ENCODE results near the gene IRF2BP2. TPM values are rescaled to one million over a fixed set of nuclear protein-coding genes. Genes with fewer than 3 reads are reported as not detected.

Gene IRF2BP2
- polyA plus RNA-seq, 2 of the 4 experiments (the other 2 are of a cell fraction), result 38.2 to 53.5 TPM

GRCh38 chr1:234647245-234647644 lies 37.3 kb upstream of the IRF2BP2 start:
- no peak for DNase-seq (ENCODE audit: low read depth in 1 of 2, low spot score in 1 of 2)
- Histone ChIP-seq H3K4me1 (peaks cover 15% of the 10 kb centered on the region; the same call in 2 of the 3 replicates), H3K4me2 (no peak overlapping the region), H3K9me3 (peaks cover 7% of the 10 kb centered on the region; the same call in 2 of the 3 replicates), H3K4me3 (no peak overlapping the region), H3K27ac (no peak overlapping the region; a peak in 1 of 6 replicates)
- 95% methylated on average over 3 of the region's 3 CpGs for WGBS (ENCODE audit: missing lambda C conversion rate)
- no peak for ATAC-seq
- POLR2A ChIA-PET, result no interaction called here
- FAIRE-seq, result no peak
- CTCF ChIA-PET, result interaction anchor here (1.0 to 1.3 kb wide), 2 partner anchors 8 to 10 kb away, joined by 3 to 5 read pairs; no protein-coding TSS in a partner anchor
- TF ChIP-seq FOXS1 (CRISPR knock-in tag; IDR thresholded peaks at IDR 0.05), result no peak
- TF ChIP-seq EHMT2 (IDR thresholded peaks at IDR 0.05; ENCODE audit: low read depth), result no peak
- TF ChIP-seq TP53 (CRISPR knock-in tag; IDR thresholded peaks at IDR 0.05), result no peak
- TF ChIP-seq ZC3H11A (IDR thresholded peaks at IDR 0.05), result no peak
- no peak for TF ChIP-seq RARB (CRISPR knock-in tag; IDR thresholded peaks at IDR 0.05)
- no peak for TF ChIP-seq JUN (IDR thresholded peaks at IDR 0.05)
- TF ChIP-seq FOSB (CRISPR knock-in tag; IDR thresholded peaks at IDR 0.05), result no peak
- TF ChIP-seq HMGXB4 (CRISPR knock-in tag; IDR thresholded peaks at IDR 0.05; ENCODE audit: borderline replicate concordance), result no peak
- TF ChIP-seq HOXA7 (CRISPR knock-in tag; IDR thresholded peaks at IDR 0.05), result no peak
- TF ChIP-seq BCL3 (IDR thresholded peaks at IDR 0.05), result no peak
- no peak for TF ChIP-seq BHLHE40 (IDR thresholded peaks at IDR 0.05; ENCODE audit: low read depth, low read length)
- TF ChIP-seq MAFK (IDR thresholded peaks at IDR 0.05; ENCODE audit: partially characterized antibody), result no peak
- no peak for TF ChIP-seq ZNF302 (CRISPR knock-in tag; IDR thresholded peaks at IDR 0.05)

- FAIRE-seq (no peak), ATAC-seq (no peak), DNase-seq (ENCODE audit: low read depth in 1 of 2, low spot score in 1 of 2) (no peak)
- Histone ChIP-seq H3K4me2 (no peak overlapping the region), H3K4me3 (no peak overlapping the region), H3K27ac (0 out of 6 replicates have a peak overlapping the region, but pooled peaks of 1 of the 2 experiments have one; percentile 7), H3K9me3 (peaks cover 7% of the 10 kb centered on the region; the same call in 2 of the 3 replicates), H3K4me1 (peaks cover 23% of the 10 kb centered on the region)
- CTCF ChIA-PET, result interaction anchor here (0.8 to 1.3 kb wide), 3 partner anchors 10 to 13 kb away, joined by 3 to 5 read pairs (median 5); no protein-coding TSS in a partner anchor
- POLR2A ChIA-PET, result interaction anchor here (1.4 kb wide), 1 partner anchor 32 kb away, joined by 3 read pairs; no protein-coding TSS in a partner anchor
- peak; percentile 49 for TF ChIP-seq MAFK (IDR thresholded peaks at IDR 0.05; ENCODE audit: partially characterized antibody)
- TF ChIP-seq KDM1A (IDR thresholded peaks at IDR 0.05; ENCODE audit: low read depth), result peak; percentile 63; the same call in 1 of the 2 replicates
- TF ChIP-seq E2F6 (IDR thresholded peaks at IDR 0.05; ENCODE audit: borderline replicate concordance, low read depth), result no peak
- 86% methylated on average over 2 of the region's 2 CpGs for WGBS (ENCODE audit: missing lambda C conversion rate)
Observed at GRCh38 chr1:234645964-234646363, 36.0 kb upstream of the IRF2BP2 start.

- 88% methylated on average over 1 of the region's 1 CpG for WGBS (ENCODE audit: missing lambda C conversion rate)
- Histone ChIP-seq H3K4me3 (no peak overlapping the region), H3K4me2 (no peak overlapping the region), H3K9me3 (peaks cover 7% of the 10 kb centered on the region; the same call in 2 of the 3 replicates), H3K27ac (0 out of 6 replicates have a peak overlapping the region, but pooled peaks of 1 of the 2 experiments have one; percentile 7), H3K4me1 (peaks cover 27% of the 10 kb centered on the region)
- DNase-seq (ENCODE audit: low read depth in 1 of 2, low spot score in 1 of 2), result no peak
- no peak for FAIRE-seq
- CTCF ChIA-PET, result interaction anchor here (0.8 to 1.1 kb wide), 2 partner anchors 12 to 14 kb away, joined by 3 to 5 read pairs; no protein-coding TSS in a partner anchor
- TF ChIP-seq EHF (CRISPR knock-in tag; IDR thresholded peaks at IDR 0.05), result no peak
- no peak for TF ChIP-seq PHF8 (IDR thresholded peaks at IDR 0.05; ENCODE audit: borderline replicate concordance, low read depth)
- no peak for TF ChIP-seq MYC (IDR thresholded peaks at IDR 0.05; ENCODE audit: borderline replicate concordance, low read length)
- TF ChIP-seq FOSB (CRISPR knock-in tag; IDR thresholded peaks at IDR 0.05), result no peak
- TF ChIP-seq SMC3 (IDR thresholded peaks at IDR 0.05), result no peak
- TF ChIP-seq POLR2A (IDR thresholded peaks at IDR 0.05; ENCODE audit: low read length), result no peak
- POLR2A ChIA-PET, result interaction anchor here (1.4 kb wide), 1 partner anchor 32 kb away, joined by 3 read pairs; no protein-coding TSS in a partner anchor
- no peak for ATAC-seq
Observed at GRCh38 chr1:234645474-234645953, 35.5 kb upstream of the IRF2BP2 start.

Data from A549 (cell line).